Daoy (cell line): ENCODE results near the gene LDAH. TPM values are rescaled to one million over a fixed set of nuclear protein-coding genes. Genes with fewer than 3 reads are reported as not detected.

Experiments
- DNase-seq: peaks from one replicate; pipeline ENCODE4 v3.0.0-alpha.2; 2015; ENCODE audit warnings: low read depth
- total RNA-seq: library from RNA; depleted of rRNA; stranded (reverse); fragments of >200 nt; shearing (Covaris generic); gene quantifications from 2 replicates; pipeline ENCODE4 v1.2.3, GENCODE V29; 2014

The LDAH gene
- total RNA-seq, 1 experiment from 2014 or later: 24.5 TPM

GRCh38 chr2:20682167-20682920 lies 140.6 kb downstream of the LDAH start:
- no peak for DNase-seq

GRCh38 chr2:20680744-20681375 lies 142.0 kb downstream of the LDAH start:
- no peak for DNase-seq

- no peak for DNase-seq
Measured at GRCh38 chr2:20678780-20679179, 144.1 kb downstream of the LDAH start.

GRCh38 chr2:20678086-20678395 lies 144.9 kb downstream of the LDAH start:
- no peak for DNase-seq

- no peak for DNase-seq
Measured at GRCh38 chr2:20677301-20678085, 145.4 kb downstream of the LDAH start.

- DNase-seq: no peak
Measured at GRCh38 chr2:20676353-20677215, 146.3 kb downstream of the LDAH start.

GRCh38 chr2:20675701-20676352 lies 147.1 kb downstream of the LDAH start:
- DNase-seq: no peak

GRCh38 chr2:20674974-20675679 lies 147.8 kb downstream of the LDAH start:
- DNase-seq: peak; percentile 94

- DNase-seq: no peak
Measured at GRCh38 chr2:20674309-20674965, 148.5 kb downstream of the LDAH start.

GRCh38 chr2:20673686-20674308 lies 149.1 kb downstream of the LDAH start:
- no peak for DNase-seq

- DNase-seq: no peak
Measured at GRCh38 chr2:20672201-20672951, 150.5 kb downstream of the LDAH start.

GRCh38 chr2:20671736-20672080 lies 151.2 kb downstream of the LDAH start:
- DNase-seq: no peak

GRCh38 chr2:20671036-20671735 lies 151.7 kb downstream of the LDAH start:
- no peak for DNase-seq

GRCh38 chr2:20670315-20671035 lies 152.4 kb downstream of the LDAH start:
- DNase-seq: no peak

GRCh38 chr2:20669562-20670314 lies 153.2 kb downstream of the LDAH start:
- no peak for DNase-seq

GRCh38 chr2:20668871-20669475 lies 153.9 kb downstream of the LDAH start:
- no peak for DNase-seq

GRCh38 chr2:20668451-20668850 lies 154.4 kb downstream of the LDAH start:
- DNase-seq: no peak
